HEK293 (cell line): ENCODE data around the gene ZFYVE28.

Experiments
- TSHZ1 ChIP-seq: fragments of 450-650 bp; formaldehyde crosslinking; IDR thresholded peaks from 2 replicates; pipeline ENCODE4 v1.5.1; 2016; ENCODE audit warnings: missing biosample characterization, missing genetic modification characterization, borderline replicate concordance
- ZBTB1 ChIP-seq: fragments of 450-650 bp; formaldehyde crosslinking; IDR thresholded peaks from 2 replicates; pipeline ENCODE4 v1.5.1; 2016; ENCODE audit warnings: missing biosample characterization, missing genetic modification characterization
- ZBTB49 ChIP-seq: fragments of 450-650 bp; formaldehyde crosslinking; IDR thresholded peaks from 2 replicates; pipeline ENCODE4 v1.5.1; 2016; ENCODE audit warnings: missing biosample characterization, missing genetic modification characterization, low read depth
- ZNF350 ChIP-seq: fragments of 450-650 bp; formaldehyde crosslinking; IDR thresholded peaks from 2 replicates; pipeline ENCODE4 v1.5.0; 2017; ENCODE audit warnings: missing biosample characterization, mild to moderate bottlenecking, missing genetic modification characterization
- ZNF571 ChIP-seq: fragments of 450-650 bp; formaldehyde crosslinking; IDR thresholded peaks from 2 replicates; pipeline ENCODE4 v1.5.0; 2017; ENCODE audit warnings: missing biosample characterization, missing genetic modification characterization

- TF ChIP-seq ZBTB1 (tag by site-specific recombination), result no peak
- no peak for TF ChIP-seq ZNF571
- TF ChIP-seq TSHZ1, result no peak
- no peak for TF ChIP-seq ZNF350 (tag by site-specific recombination)
- TF ChIP-seq ZBTB49 (tag by site-specific recombination), result no peak
Measured at GRCh38 chr4:2331519-2332200, 86.8 kb downstream of the ZFYVE28 start.
